Activated T-cell treated with anti-CD3 and anti-CD28 coated beads, Interleukin-2, amount 50 U/mL, for 24 hours (primary cell): ENCODE measurements around the gene DNAJB11.

ENCODE experiments used
- DNase-seq: peaks from one replicate; pipeline ENCODE4 v3.0.0-alpha.2; 2020
- H3K27ac Mint-ChIP-seq: 2 replicates; pipeline ENCODE4 v1.8.0; 2020; ENCODE audit warnings: mild to moderate bottlenecking, mixed read lengths
- H3K27me3 Mint-ChIP-seq: 2 replicates; pipeline ENCODE4 v1.8.0; 2020; ENCODE audit warnings: mixed read lengths
- H3K36me3 Mint-ChIP-seq: 2 replicates; pipeline ENCODE4 v1.8.0; 2020; ENCODE audit warnings: low read depth, mixed read lengths
- H3K4me1 Mint-ChIP-seq: 2 replicates; pipeline ENCODE4 v1.8.0; 2020; ENCODE audit warnings: low read depth, mixed read lengths
- H3K4me3 Mint-ChIP-seq: 2 replicates; pipeline ENCODE4 v1.8.0; 2020; ENCODE audit warnings: mild to moderate bottlenecking, moderate library complexity, mixed read lengths
- H3K9me3 Mint-ChIP-seq: 2 replicates; pipeline ENCODE4 v1.8.0; 2020; ENCODE audit warnings: mixed read lengths

DNAJB11 gene

DNA sequence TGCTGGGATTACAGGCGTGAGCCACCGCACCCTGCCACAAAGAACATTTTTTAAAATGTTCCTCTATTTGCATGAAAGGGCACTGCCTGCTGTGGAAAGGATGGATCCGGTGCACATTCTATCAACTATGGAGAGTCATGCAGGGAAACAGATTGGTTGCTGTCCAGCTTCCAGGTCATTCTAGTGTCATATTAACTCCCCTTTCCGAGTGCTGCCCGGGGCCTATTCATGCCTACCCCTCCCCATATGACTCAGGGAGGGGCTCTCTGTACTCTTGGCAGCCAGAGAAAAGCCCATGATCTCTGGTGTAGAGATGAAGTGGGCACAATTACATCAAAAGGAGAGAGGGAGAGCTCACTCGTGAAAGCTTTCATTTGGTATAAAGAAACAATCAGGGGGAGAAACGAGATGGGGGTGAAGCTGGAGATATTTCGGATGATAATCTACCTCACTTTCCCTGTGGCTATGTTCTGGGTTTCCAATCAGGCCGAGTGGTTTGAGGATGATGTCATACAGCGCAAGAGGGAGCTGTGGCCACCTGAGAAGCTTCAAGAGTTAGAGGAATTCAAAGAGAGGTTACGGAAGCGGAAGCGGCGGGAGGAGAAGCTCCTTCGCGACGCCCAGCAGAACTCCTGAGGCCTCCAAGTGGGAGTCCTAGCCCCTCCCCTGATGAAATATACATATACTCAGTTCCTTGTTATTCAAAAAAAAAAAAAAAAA, 26.2 kb downstream of the DNAJB11 start:
- peak overlapping the region; percentile 13 for H3K27ac Mint-ChIP-seq
- H3K27me3 Mint-ChIP-seq = peaks cover 3% of the 10 kb centered on the region
- no peaks in the 10 kb centered on the region for H3K4me1 Mint-ChIP-seq
- no peaks in the 10 kb centered on the region for H3K36me3 Mint-ChIP-seq
- no peak for DNase-seq
- no peaks in the 10 kb centered on the region for H3K9me3 Mint-ChIP-seq
- no peak overlapping the region for H3K4me3 Mint-ChIP-seq

DNA sequence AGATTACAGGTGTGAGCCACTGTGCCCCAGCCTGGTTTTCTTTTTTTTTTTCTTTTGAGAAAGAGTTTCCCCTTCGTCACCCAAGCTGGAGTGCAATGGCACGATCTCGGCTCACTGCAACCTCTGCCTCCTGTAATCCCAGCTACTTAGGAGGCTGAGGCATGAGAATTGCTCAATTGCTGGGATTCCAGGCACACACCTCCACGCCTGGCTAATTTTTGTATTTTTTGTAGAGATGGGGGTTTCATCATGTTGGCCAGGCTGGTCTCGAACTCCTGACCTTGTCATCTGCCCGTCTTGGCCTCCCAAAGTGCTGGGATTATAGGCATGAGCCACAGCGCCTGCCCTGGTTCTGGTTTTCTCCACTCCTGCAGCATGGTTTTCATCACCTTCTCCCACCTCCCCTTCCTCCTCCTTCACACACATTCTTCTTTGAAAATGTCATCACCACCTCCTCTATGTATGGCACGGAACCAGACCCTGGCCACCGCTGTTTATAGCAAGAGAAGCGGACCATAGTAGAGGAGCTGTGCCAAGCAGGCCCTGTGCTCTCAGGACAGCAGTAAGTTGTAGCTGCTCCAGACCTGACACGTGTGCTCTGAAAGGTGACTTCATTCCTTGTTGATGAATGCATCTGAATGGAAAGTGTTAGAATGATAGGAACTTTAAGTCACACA, 27.7 kb downstream of the DNAJB11 start:
- Mint-ChIP-seq H3K9me3 (no peaks in the 10 kb centered on the region), H3K27ac (no peak overlapping the region), H3K4me3 (no peak overlapping the region), H3K36me3 (no peaks in the 10 kb centered on the region), H3K4me1 (no peaks in the 10 kb centered on the region), H3K27me3 (peaks cover 3% of the 10 kb centered on the region)
- DNase-seq = no peak

GRCh38 chr3:186598794-186599141, 28.2 kb downstream of the DNAJB11 start:
- no peak overlapping the region for H3K27ac Mint-ChIP-seq
- no peak for DNase-seq
- no peaks in the 10 kb centered on the region for H3K4me1 Mint-ChIP-seq

GRCh38 chr3:186599142-186599784, 28.7 kb downstream of the DNAJB11 start:
- Mint-ChIP-seq H3K4me3 (no peak overlapping the region), H3K9me3 (no peaks in the 10 kb centered on the region), H3K27ac (no peak overlapping the region), H3K4me1 (no peaks in the 10 kb centered on the region), H3K27me3 (peaks cover 3% of the 10 kb centered on the region), H3K36me3 (no peaks in the 10 kb centered on the region)
- DNase-seq = no peak

More at GRCh38 chr3:186598794-186599141, 28.2 kb downstream of the DNAJB11 start:
- peaks cover 3% of the 10 kb centered on the region for H3K27me3 Mint-ChIP-seq
- no peaks in the 10 kb centered on the region for H3K36me3 Mint-ChIP-seq
- H3K9me3 Mint-ChIP-seq = no peaks in the 10 kb centered on the region
- H3K4me3 Mint-ChIP-seq = no peak overlapping the region

DNA sequence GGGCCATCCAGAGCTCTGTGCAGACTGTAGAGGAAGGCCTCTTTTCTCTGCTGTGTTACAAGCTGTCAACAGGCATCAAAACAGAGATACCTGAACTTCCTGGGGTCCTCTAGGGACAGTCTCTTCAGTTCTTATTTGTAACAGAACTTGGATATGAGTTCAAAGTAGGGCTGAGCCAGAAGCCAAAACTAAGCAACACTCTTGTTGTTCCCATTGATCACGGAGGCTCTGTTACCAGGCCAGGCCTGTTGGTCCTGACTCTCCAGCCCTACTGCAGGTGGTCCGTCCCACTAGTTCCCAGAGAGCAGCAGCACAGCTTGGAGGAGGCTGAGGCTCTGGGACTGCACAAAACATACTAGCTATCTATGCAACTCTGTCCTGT, 29.3 kb downstream of the DNAJB11 start:
- H3K4me1 Mint-ChIP-seq = no peaks in the 10 kb centered on the region
- no peaks in the 10 kb centered on the region for H3K36me3 Mint-ChIP-seq
- no peaks in the 10 kb centered on the region for H3K9me3 Mint-ChIP-seq
- no peak overlapping the region for H3K27ac Mint-ChIP-seq
- no peak overlapping the region for H3K4me3 Mint-ChIP-seq
- DNase-seq = no peak
- peaks cover 3% of the 10 kb centered on the region for H3K27me3 Mint-ChIP-seq

DNA sequence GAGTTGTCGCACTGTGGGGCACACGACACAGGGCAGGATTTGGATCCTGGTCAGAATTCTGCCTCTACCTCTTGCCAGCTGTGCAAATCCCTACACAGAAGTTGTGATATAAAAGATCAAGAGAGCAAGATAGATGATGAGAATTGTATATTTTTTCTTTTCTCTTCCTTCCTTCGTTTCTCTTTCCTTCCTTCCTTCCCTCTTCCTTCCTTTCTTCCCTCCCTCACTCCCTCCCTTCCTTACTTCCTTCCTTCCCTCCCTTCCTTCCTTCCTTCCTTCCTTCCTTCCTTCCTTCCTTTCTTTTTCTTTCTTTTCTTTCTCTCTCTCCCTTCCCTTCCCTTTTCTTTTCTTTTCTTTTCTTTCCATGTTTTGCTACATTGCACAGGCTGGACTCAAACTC, 30.4 kb downstream of the DNAJB11 start:
- H3K36me3 Mint-ChIP-seq = no peaks in the 10 kb centered on the region
- H3K4me3 Mint-ChIP-seq = no peak overlapping the region
- H3K9me3 Mint-ChIP-seq = no peaks in the 10 kb centered on the region
- DNase-seq = no peak
- no peaks in the 10 kb centered on the region for H3K4me1 Mint-ChIP-seq
- peaks cover 3% of the 10 kb centered on the region for H3K27me3 Mint-ChIP-seq
- H3K27ac Mint-ChIP-seq = no peak overlapping the region

DNA sequence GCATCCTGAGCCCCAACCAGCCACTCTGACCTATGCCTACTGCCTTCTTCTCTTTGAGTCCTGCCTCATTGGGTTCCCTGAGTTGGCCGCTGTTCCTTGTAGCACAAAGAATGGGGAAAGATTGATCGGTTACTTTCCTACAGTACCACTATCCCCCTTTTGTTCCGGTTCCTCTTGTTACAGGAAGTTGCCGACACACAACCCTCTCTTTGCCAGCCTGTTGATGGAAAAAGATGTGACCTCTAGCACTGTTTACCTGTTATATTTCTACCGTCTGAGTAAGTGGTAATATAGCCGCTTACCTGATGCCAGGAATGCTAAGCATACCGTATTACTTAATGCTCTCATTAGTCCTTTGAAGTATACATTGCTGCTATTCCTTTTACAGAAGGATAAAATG, 32.6 kb downstream of the DNAJB11 start:
- H3K9me3 Mint-ChIP-seq = no peaks in the 10 kb centered on the region
- H3K4me3 Mint-ChIP-seq = no peak overlapping the region
- no peak overlapping the region for H3K27ac Mint-ChIP-seq
- peaks cover 3% of the 10 kb centered on the region for H3K27me3 Mint-ChIP-seq
- H3K4me1 Mint-ChIP-seq = no peaks in the 10 kb centered on the region
- DNase-seq = no peak
- H3K36me3 Mint-ChIP-seq = no peaks in the 10 kb centered on the region

DNA sequence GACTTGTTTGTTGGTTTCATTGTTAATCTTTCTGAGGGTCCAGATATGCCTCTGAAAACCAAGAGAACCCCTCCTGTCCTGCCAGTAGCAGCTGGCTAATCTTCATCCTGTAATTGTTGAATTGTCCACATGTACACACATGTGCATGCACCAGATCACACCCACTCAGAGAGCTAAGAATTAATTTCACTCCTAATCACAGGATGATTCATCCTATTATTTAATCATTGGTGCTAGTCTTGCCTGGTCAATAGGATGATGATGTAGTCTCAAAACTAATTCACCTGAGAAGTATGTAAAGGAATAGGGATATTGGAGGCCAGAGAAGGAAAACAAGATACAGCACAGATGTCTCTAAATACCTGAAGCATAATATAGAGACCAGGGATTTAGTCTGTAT, 34.6 kb downstream of the DNAJB11 start:
- Mint-ChIP-seq H3K9me3 (no peaks in the 10 kb centered on the region), H3K27me3 (no peaks in the 10 kb centered on the region), H3K27ac (no peak overlapping the region), H3K4me1 (no peaks in the 10 kb centered on the region), H3K36me3 (no peaks in the 10 kb centered on the region), H3K4me3 (no peak overlapping the region)
- DNase-seq = no peak

GRCh38 chr3:186605561-186606545, 35.3 kb downstream of the DNAJB11 start:
- no peak overlapping the region for H3K4me3 Mint-ChIP-seq
- H3K27me3 Mint-ChIP-seq = no peaks in the 10 kb centered on the region
- no peaks in the 10 kb centered on the region for H3K36me3 Mint-ChIP-seq
- H3K4me1 Mint-ChIP-seq = no peaks in the 10 kb centered on the region
- H3K27ac Mint-ChIP-seq = no peak overlapping the region
- no peaks in the 10 kb centered on the region for H3K9me3 Mint-ChIP-seq
- DNase-seq = no peak

DNA sequence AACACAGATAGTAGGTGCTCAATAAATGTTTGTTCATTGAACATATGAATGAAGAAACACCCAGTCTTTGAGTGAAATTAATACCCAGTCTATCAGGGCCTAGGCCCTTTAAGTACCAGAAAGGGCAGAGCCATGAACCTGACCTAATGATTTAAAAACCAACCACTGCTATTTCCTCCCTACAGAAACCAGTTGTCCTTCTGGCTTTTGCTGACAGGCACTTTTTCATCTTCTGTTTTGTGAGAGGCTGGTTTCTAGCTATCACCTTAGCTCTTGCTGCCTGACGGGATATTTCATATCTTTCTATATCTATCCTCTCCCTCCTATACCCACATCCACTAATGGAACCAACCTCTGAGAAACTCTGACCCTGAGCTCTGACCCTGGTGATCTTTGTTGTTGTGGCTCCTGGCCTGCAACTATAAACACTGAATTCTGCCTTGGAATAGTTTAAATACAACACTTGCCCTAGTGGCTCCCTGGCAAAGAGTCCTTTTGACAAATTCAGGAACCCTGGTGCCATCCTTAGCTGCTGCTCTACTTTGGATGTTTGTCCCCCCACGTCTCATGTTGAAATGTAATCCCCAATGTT, 38.2 kb downstream of the DNAJB11 start:
- no peak overlapping the region for H3K4me3 Mint-ChIP-seq
- H3K36me3 Mint-ChIP-seq = no peaks in the 10 kb centered on the region
- H3K27me3 Mint-ChIP-seq = peaks cover 5% of the 10 kb centered on the region
- no peak for DNase-seq
- H3K9me3 Mint-ChIP-seq = no peaks in the 10 kb centered on the region
- H3K4me1 Mint-ChIP-seq = no peaks in the 10 kb centered on the region
- no peak overlapping the region for H3K27ac Mint-ChIP-seq

- Mint-ChIP-seq H3K27me3 (peaks cover 6% of the 10 kb centered on the region), H3K4me1 (peaks cover 1% of the 10 kb centered on the region), H3K27ac (no peak overlapping the region), H3K9me3 (no peaks in the 10 kb centered on the region), H3K36me3 (no peaks in the 10 kb centered on the region), H3K4me3 (no peak overlapping the region)
- no peak for DNase-seq
Measured at GRCh38 chr3:186609247-186609868, 38.8 kb downstream of the DNAJB11 start.

GRCh38 chr3:186612065-186612464, 41.5 kb downstream of the DNAJB11 start:
- Mint-ChIP-seq H3K4me3 (no peak overlapping the region), H3K27ac (no peak overlapping the region), H3K9me3 (no peaks in the 10 kb centered on the region), H3K4me1 (peaks cover 18% of the 10 kb centered on the region), H3K27me3 (peaks cover 13% of the 10 kb centered on the region), H3K36me3 (no peaks in the 10 kb centered on the region)
- no peak for DNase-seq

GRCh38 chr3:186612721-186613636, 42.5 kb downstream of the DNAJB11 start, which contains the start of gene AHSG:
Gene AHSG, plus strand, starts transcription at chr3:186613060. Its CDS starts 82 bp downstream, at chr3:186613142.
- H3K4me3 Mint-ChIP-seq = no peak within 1 kb of the TSS
- H3K9me3 Mint-ChIP-seq = no peaks in the 10 kb centered on the region
- DNase-seq = no peak

More at GRCh38 chr3:186612721-186613636, 42.5 kb downstream of the DNAJB11 start, which contains the start of gene AHSG:
- H3K36me3 Mint-ChIP-seq = no peaks in the 10 kb centered on the region
- peaks cover 23% of the 10 kb centered on the region for H3K4me1 Mint-ChIP-seq
- H3K27ac Mint-ChIP-seq = no peak within 1 kb of the TSS
- H3K27me3 Mint-ChIP-seq = peaks cover 23% of the 10 kb centered on the region
